PC-3 (cell line): ENCODE measurements around the gene SH3BP1. TPM values are rescaled to one million over a fixed set of nuclear protein-coding genes. Genes with fewer than 3 reads are reported as not detected.

Experiments used
- ATAC-seq: fragments of 200-7000 bp; cut with Tn5 transposase; 2 replicates; pipeline ENCODE4 v1.9.1; 2020; ENCODE audit warnings: mild to moderate bottlenecking, moderate library complexity
- BruUV-seq: library from RNA; stranded (reverse); fragments of 400-500 nt; replicated peaks from 2 replicates; lab custom pipeline; 2021; lab: Mats Ljungman, UMichigan
- CTCF ChIA-PET: fragments of 300-600 bp; sonication (Branson Sonifier 250); formaldehyde crosslinking; loops from one replicate; lab custom pipeline; 2022; ENCODE audit warnings: antibody characterized with exemption; lab: Charles Lee
- POLR2A ChIA-PET: fragments of 300-600 bp; sonication (Branson Sonifier 250); formaldehyde crosslinking; loops from one replicate; lab custom pipeline; 2022; ENCODE audit warnings: antibody characterized with exemption; ENCODE audit not compliant: unreplicated experiment; lab: Charles Lee
- DNase-seq: peaks from one replicate; pipeline ENCODE4 v3.0.0-alpha.2; 2015
- H2AFZ ChIP-seq: fragments of 300-600 bp; sonication (generic); 2 replicates; pipeline ENCODE4 v1.6.0; 2016; ENCODE audit warnings: antibody characterized with exemption, low read length
- H3F3A ChIP-seq: fragments of 300-600 bp; sonication (generic); one replicate; pipeline ENCODE4 v1.6.0; 2017; ENCODE audit warnings: antibody characterized with exemption, low read length, control low read depth, mild to moderate bottlenecking; ENCODE audit not compliant: unreplicated experiment
- H3K27ac ChIP-seq: fragments of 300-600 bp; sonication (generic); 2 replicates; pipeline ENCODE4 v1.5.1; 2016; ENCODE audit warnings: mild to moderate bottlenecking, low read length
- H3K27me3 ChIP-seq: fragments of 300-600 bp; sonication (generic); 2 replicates; pipeline ENCODE4 v1.6.1; 2016; ENCODE audit warnings: low read length, mixed read lengths
- H3K36me3 ChIP-seq: fragments of 300-600 bp; sonication (generic); 2 replicates; pipeline ENCODE4 v1.6.1; 2016; ENCODE audit warnings: low read depth, mixed run types, low read length, mixed read lengths
- H3K4me1 ChIP-seq: fragments of 300-600 bp; sonication (generic); 2 replicates; pipeline ENCODE4 v1.5.1; 2016; ENCODE audit warnings: low read length; ENCODE audit not compliant: insufficient read depth
- H3K4me2 ChIP-seq: fragments of 300-600 bp; sonication (generic); 2 replicates; pipeline ENCODE4 v1.6.0; 2016; ENCODE audit warnings: low read length
- H3K4me3 ChIP-seq: fragments of 300-600 bp; sonication (generic); 2 replicates; pipeline ENCODE4 v1.5.1; 2016; ENCODE audit warnings: mild to moderate bottlenecking, low read length, mixed read lengths
- H3K79me2 ChIP-seq: fragments of 300-600 bp; sonication (generic); 2 replicates; pipeline ENCODE4 v1.6.1; 2017; ENCODE audit warnings: low read length, mixed read lengths
- H3K9ac ChIP-seq: fragments of 300-600 bp; sonication (generic); 2 replicates; pipeline ENCODE4 v1.6.0; 2016; ENCODE audit warnings: mild to moderate bottlenecking, low read length
- H3K9me2 ChIP-seq: fragments of 300-600 bp; sonication (generic); replicated peaks from 2 replicates; pipeline ENCODE4 v1.6.1; 2016; ENCODE audit warnings: mixed run types, low read length, mixed read lengths
- H3K9me3 ChIP-seq: fragments of 300-600 bp; sonication (generic); 2 replicates; pipeline ENCODE4 v1.6.1; 2016; ENCODE audit warnings: low read length, mixed read lengths
- H4K20me1 ChIP-seq: fragments of 300-600 bp; sonication (generic); 2 replicates; pipeline ENCODE4 v1.6.1; 2016; ENCODE audit warnings: low read length, mixed read lengths
- EZH2 ChIP-seq: fragments of 300-600 bp; sonication (generic); IDR thresholded peaks from one replicate; pipeline ENCODE4 v1.6.1; 2017; ENCODE audit warnings: antibody characterized with exemption, mild to moderate bottlenecking, low read length; ENCODE audit not compliant: unreplicated experiment
- EZH2phosphoT487 ChIP-seq: fragments of 300-600 bp; sonication (generic); IDR thresholded peaks from 2 replicates; pipeline ENCODE4 v1.6.1; 2018; ENCODE audit warnings: mild to moderate bottlenecking, antibody characterized with exemption, low read length, borderline replicate concordance
- intact Hi-C: fragments of 100-400 bp; cut with micrococcal nuclease; formaldehyde crosslinking; loops from 2 replicates; pipeline ENCODE4 v1.9.0; 2023
- total RNA-seq: library from RNA; depleted of rRNA; stranded (reverse); fragments of >200 nt; gene quantifications from 2 replicates; pipeline ENCODE4 v1.2.3, GENCODE V29; 2014
- TF ChIP-seq, protein P1 (sequence below): fragments of 300-600 bp; sonication (generic); conservative IDR thresholded peaks from 2 replicates; pipeline ENCODE4 v1.5.1; 2017; ENCODE audit warnings: antibody characterized with exemption, low read depth, mild to moderate bottlenecking, low read length

Gene SH3BP1
- total RNA-seq, 1 experiment from 2014 or later, result 18.0 TPM

DNA sequence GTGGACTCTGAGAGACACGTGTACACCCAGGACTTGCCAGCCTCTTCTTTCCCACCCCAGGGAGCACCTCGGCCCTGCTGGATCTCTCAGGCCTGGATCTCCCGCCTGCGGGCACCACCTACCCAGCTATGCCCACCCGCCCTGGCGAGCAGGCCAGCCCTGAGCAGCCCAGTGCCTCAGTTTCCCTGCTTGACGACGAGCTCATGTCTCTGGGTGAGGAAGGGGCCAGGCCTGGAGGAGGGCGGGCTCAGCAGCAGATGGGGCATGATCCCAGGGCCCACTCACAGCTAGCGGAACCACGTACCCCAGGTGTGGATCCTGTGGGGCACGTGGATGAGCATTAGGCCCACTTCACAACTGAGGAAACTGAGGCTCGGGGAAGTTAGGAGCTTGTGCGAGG, 13.7 kb upstream of the SH3BP1 start:
- Histone ChIP-seq H3K79me2 (no peaks in the 10 kb centered on the region), H3K4me1 (no peaks in the 10 kb centered on the region), H3F3A (no peaks in the 10 kb centered on the region), H3K9ac (no peak overlapping the region), H3K36me3 (no peaks in the 10 kb centered on the region), H3K4me2 (no peak overlapping the region), H3K27ac (no peak overlapping the region), H2AFZ (no peak overlapping the region), H3K9me3 (no peaks in the 10 kb centered on the region), H3K27me3 (no peaks in the 10 kb centered on the region), H3K4me3 (no peak overlapping the region), H3K9me2 (no peaks in the 10 kb centered on the region), H4K20me1 (no peaks in the 10 kb centered on the region)
- BruUV-seq, result no TSS peak
- TF ChIP-seq, protein P1, sequence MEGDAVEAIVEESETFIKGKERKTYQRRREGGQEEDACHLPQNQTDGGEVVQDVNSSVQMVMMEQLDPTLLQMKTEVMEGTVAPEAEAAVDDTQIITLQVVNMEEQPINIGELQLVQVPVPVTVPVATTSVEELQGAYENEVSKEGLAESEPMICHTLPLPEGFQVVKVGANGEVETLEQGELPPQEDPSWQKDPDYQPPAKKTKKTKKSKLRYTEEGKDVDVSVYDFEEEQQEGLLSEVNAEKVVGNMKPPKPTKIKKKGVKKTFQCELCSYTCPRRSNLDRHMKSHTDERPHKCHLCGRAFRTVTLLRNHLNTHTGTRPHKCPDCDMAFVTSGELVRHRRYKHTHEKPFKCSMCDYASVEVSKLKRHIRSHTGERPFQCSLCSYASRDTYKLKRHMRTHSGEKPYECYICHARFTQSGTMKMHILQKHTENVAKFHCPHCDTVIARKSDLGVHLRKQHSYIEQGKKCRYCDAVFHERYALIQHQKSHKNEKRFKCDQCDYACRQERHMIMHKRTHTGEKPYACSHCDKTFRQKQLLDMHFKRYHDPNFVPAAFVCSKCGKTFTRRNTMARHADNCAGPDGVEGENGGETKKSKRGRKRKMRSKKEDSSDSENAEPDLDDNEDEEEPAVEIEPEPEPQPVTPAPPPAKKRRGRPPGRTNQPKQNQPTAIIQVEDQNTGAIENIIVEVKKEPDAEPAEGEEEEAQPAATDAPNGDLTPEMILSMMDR, result no peak
- TF ChIP-seq EZH2 (no peak), EZH2phosphoT487 (no peak)
- CTCF ChIA-PET, result no interaction called here
- POLR2A ChIA-PET, result no interaction called here
- intact Hi-C loops, result no loop called here
- DNase-seq, result no peak
- ATAC-seq, result no peak

DNA sequence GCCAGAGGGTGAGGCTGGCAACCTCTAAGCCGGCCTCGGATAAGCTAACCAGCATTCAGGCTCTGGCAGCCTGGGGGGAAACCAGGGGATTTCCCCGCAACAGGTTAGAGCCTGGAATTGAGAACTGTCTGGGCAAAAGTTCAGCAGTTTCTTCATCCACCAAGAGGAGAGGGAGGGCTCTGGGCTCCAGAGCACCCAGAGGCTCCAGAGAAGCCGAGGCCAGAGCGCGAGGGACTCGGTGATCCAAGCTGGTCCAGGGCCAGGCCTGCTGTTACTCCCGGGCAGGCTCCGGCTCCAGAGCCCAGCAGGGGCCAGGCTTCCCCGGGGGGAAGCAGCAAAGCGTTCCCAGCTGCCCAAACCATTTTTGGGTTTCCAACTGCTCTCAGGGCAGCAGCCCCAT, 13.3 kb upstream of the SH3BP1 start:
- Histone ChIP-seq H3K4me3 (no peak overlapping the region), H3K4me1 (no peaks in the 10 kb centered on the region), H3K27ac (no peak overlapping the region), H3K9me3 (no peaks in the 10 kb centered on the region), H3K9me2 (no peaks in the 10 kb centered on the region), H3K79me2 (no peaks in the 10 kb centered on the region), H3K36me3 (no peaks in the 10 kb centered on the region), H3K27me3 (no peaks in the 10 kb centered on the region), H3F3A (no peaks in the 10 kb centered on the region), H4K20me1 (no peaks in the 10 kb centered on the region), H2AFZ (no peak overlapping the region), H3K9ac (no peak overlapping the region), H3K4me2 (no peak overlapping the region)
- ATAC-seq (no peak), DNase-seq (no peak)
- ChIA-PET POLR2A (no interaction called here), CTCF (no interaction called here)
- TF ChIP-seq EZH2phosphoT487 (no peak), EZH2 (no peak)
- TF ChIP-seq, protein P1, result no peak
- no TSS peak for BruUV-seq
- intact Hi-C loops, result no loop called here

DNA sequence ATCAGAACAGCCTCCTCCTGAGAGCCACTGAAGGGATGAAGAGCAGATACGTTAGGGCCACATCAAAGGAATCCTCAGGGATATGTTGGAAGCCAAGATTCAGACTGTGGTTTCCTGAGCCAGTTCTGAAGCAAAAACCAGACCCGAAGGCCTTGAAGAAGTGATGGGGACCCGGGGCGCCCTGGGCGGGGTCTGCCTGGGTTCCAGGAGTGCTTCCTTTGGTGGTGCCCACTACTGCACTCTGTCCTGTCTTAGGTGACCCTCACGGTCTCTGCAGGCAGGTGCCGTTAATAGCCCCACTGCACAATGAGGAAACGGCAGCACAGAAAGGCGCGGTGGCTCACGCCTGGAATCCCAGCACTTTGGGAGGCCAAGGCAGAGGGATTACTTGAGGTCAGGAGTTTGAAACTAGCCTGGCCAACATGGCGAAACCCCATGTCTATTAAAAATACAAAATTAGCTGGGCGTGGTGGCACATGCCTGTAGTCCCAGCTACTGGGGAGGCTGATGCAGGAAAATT, 12.9 kb upstream of the SH3BP1 start:
- Histone ChIP-seq H2AFZ (no peak overlapping the region), H3K79me2 (no peaks in the 10 kb centered on the region), H3K9me3 (no peaks in the 10 kb centered on the region), H3K27ac (no peak overlapping the region), H3K27me3 (no peaks in the 10 kb centered on the region), H3K36me3 (no peaks in the 10 kb centered on the region), H3K4me1 (no peaks in the 10 kb centered on the region), H3K9me2 (no peaks in the 10 kb centered on the region), H3K4me2 (no peak overlapping the region), H4K20me1 (no peaks in the 10 kb centered on the region), H3F3A (no peaks in the 10 kb centered on the region), H3K9ac (no peak overlapping the region), H3K4me3 (no peak overlapping the region)
- BruUV-seq, result no TSS peak
- CTCF ChIA-PET, result no interaction called here
- DNase-seq (no peak), ATAC-seq (no peak)
- intact Hi-C loops, result no loop called here
- TF ChIP-seq EZH2 (no peak), EZH2phosphoT487 (no peak)
- TF ChIP-seq, protein P1, result no peak
- POLR2A ChIA-PET, result no interaction called here
